Ammon's horn (tissue), 1 donor: ENCODE results near the gene LIPG.
A peak's percentile ranks its signal among the peaks of the same experiment; 100 is the strongest.

Experiments
- DNase-seq: peaks from one replicate; pipeline ENCODE4 v3.0.0-alpha.2; 2016; ENCODE audit warnings: low spot score

LIPG gene

DNA sequence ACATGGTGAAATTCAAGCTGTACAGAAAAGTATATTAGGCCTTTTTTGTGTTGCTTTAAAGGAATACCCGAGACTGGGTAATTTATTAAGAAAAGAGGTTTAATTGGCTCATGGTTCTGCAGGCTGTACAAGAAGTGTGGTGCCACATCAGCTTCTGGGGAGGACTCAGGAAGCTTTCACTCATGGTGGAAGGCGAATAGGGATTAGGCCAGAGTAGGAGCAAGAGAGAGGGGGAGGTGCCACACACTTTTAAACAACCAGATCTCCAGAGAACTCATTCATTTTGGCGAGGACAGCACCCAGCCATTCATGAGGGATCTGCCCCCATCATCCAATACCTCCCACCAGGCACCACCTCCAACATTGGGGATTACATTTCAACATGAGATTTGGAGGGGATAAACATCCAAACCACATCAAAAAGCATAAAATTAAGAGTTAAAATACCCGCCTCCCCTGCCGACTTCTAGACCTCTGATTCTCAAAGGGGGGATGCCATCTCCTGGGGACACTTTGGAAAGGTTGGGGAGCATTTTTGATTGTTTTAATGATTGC, 15.1 kb upstream of the LIPG start:
- no peak for DNase-seq

- DNase-seq = no peak
Measured at GRCh38 chr18:49547701-49548100, 14.2 kb upstream of the LIPG start.

DNA sequence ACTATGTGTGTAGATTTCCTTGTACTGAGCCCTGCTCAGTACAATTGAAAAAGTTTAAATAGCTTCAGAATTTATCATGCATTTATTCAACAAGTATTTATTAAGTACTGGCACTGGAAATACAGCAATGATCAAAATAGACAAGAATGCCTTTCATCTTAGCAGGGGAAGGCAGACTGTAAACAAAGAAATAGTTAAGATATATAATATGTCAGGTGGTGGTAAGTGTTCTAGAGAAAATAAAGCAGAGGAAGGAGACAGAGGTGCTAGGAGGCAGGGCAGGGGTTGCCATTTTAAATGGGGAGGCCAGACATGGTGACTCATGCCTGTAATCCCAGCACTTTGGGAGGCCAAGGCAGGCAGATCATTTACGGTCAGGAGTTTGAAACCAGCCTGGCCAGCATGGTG, 13.6 kb upstream of the LIPG start:
- no peak for DNase-seq

GRCh38 chr18:49550621-49551339, 11.1 kb upstream of the LIPG start:
- no peak for DNase-seq

DNA sequence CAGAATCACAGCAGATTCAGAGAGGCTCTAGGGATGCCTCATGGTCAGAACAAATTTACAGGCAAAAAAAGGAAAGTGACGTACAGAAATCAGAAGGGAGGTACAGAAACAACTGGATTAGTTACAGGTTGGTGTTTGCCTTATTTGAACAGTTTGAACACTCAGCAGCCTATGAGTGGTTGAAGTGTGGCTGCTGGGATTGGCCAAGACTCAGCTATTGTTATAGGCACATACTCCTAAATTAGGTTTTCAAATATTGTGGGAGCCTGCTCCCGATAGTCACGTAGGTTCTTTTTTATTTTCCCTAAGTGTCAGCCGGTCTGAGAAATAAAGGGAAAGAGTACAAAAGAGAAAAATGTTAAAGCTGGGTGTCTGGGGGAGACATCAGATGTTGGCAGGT, 8.9 kb upstream of the LIPG start:
- no peak for DNase-seq

DNA sequence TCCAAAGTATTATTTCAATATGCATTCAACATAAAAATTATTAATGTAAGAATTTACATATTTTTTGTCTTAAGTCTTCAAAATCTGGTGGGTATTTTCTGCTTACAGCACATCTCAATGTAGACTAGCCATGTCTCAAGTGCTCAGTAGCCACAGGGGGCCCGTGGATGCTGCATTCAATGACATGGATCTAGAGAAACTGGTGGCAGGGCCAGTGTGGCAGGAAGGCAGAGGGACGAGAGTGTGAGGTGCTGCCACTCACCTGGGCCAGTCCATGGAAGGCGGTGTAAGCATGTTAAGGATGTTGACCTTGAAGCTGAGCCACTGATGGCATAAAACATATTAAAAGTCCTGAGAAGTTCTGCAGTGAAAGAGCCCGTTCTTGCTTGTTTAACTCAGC, 6.2 kb upstream of the LIPG start:
- no peak for DNase-seq

- no peak for DNase-seq
Measured at GRCh38 chr18:49558356-49558755, 3.5 kb upstream of the LIPG start.

GRCh38 chr18:49559326-49559931, 2.4 kb upstream of the LIPG start:
- DNase-seq = peak; percentile 38

DNA sequence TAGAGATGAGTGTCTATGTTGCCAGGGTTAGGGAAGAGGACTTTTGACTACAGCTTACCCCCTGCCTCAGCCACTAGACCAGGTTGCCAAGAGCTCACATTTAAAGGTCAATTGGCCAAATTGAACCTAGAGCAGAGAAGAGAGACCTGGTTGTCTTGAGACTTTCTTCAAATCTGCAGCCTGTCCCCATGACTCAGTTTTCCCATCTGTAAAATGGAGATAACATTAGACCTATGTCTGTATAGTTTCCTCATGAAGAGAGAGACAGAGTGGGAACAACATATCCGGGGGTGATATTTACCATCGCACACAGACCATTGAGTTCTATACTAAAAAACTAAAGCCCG, 1.6 kb upstream of the LIPG start:
- DNase-seq = no peak

- no peak for DNase-seq
Measured at GRCh38 chr18:49560624-49561288, 1.1 kb upstream of the LIPG start.

- DNase-seq = no peak
Measured at GRCh38 chr18:49562481-49563129, 748 bp downstream of the LIPG start.

DNA sequence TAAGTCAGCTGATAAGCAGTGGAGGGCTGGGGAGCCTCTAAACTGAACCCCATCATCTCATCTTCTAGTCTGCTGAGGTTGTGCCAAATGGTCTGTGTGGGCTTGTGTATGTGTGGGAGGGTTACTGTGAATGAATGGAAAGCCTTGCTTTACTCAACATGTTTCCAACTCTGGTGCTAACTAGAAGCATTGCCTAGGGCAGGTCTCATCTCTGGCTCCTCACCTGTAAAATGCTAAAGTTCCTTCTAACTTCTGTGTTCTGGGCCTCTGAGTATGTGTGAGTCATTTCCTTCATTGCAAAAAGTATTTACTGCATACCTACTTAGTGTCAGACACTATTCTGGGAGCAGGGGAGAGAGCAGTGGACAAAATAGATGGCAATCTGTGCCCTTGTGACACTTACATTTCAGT, 1.3 kb downstream of the LIPG start:
- DNase-seq = peak; percentile 43

- DNase-seq = no peak
Measured at GRCh38 chr18:49563701-49564517, 2.1 kb downstream of the LIPG start.

- no peak for DNase-seq
Measured at GRCh38 chr18:49564518-49564834, 2.6 kb downstream of the LIPG start.

DNA sequence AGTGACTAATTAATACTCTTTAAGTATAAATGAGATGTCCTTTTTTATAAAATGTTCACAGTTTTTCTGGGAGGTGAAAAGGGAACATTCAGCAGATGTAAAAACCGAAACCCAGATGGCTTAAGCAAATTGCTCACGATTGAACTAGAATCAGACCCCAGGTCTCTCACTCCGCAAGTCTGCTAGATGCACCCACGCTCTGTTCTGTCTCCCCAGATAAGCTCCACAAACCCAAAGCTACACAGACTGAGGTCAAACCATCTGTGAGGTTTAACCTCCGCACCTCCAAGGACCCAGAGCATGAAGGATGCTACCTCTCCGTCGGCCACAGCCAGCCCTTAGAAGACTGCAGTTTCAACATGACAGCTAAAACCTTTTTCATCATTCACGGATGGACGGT, 3.2 kb downstream of the LIPG start:
- no peak for DNase-seq

DNA sequence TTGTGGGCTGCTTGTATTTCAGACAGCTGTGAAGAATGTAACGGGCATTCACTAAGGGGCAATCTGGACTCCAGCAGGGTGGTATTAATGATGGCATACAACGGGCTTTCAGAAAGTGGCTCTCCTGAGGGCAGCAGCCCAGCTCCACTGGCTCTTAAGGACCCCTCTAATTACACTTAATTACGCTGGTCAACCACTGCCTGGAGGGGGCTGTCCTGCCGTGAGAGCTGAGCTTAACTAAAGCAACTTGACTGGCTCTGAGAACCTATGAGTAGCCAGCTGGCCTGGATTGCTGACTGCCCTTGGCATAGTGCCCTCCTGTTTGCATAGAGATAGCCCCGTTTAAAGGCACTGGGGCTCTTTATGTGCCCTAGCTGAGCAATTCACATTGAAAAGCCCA, 3.8 kb downstream of the LIPG start:
- DNase-seq = peak; percentile 90

DNA sequence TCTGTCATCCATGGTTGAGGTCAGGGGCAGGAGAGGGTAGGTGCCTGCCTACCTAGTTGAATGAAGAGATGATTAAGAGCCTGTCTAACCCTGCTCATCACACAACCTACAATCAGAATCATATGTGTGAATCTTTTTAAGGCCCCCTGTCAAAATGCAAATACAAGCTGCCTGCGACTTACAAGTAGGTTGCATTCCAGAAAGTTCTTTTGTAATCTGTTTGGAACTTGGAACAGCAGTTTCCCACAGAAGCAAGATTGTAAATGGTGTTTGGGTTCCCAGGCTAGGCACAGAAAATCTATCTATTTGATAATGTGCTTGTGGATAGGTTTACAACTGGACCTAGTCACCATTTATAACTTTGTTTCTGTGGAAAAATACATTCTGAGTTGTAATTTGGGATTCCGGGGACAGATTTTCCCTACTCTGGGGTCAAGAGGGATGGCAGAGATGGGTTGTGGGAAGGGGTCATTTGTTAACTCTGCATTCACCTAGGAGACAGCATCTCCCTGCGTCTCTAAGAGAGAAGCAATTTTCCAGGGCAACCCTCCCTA, 4.4 kb downstream of the LIPG start:
- DNase-seq = no peak

GRCh38 chr18:49566985-49567384, 5.1 kb downstream of the LIPG start:
- DNase-seq = no peak

- no peak for DNase-seq
Measured at GRCh38 chr18:49569724-49570123, 7.9 kb downstream of the LIPG start.

DNA sequence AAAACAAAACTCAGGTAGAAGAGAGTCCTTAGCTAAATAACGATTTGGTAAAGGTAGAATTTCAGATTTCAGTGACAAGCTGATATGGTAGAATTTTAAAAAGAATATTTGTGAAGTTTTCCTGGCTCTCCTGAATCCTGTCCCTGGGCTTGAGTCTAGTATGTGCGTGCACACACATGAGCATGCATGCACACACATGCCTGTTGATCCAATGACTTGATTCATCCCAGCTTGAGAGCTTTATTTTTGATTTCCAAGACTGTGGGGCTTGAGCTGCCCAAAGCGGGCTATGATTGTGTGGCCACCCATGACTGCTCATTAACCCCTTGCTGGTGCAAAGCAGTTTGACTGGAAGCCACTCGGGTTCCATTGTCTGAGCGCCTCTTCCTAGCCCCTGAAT, 9.0 kb downstream of the LIPG start:
- DNase-seq = no peak

DNA sequence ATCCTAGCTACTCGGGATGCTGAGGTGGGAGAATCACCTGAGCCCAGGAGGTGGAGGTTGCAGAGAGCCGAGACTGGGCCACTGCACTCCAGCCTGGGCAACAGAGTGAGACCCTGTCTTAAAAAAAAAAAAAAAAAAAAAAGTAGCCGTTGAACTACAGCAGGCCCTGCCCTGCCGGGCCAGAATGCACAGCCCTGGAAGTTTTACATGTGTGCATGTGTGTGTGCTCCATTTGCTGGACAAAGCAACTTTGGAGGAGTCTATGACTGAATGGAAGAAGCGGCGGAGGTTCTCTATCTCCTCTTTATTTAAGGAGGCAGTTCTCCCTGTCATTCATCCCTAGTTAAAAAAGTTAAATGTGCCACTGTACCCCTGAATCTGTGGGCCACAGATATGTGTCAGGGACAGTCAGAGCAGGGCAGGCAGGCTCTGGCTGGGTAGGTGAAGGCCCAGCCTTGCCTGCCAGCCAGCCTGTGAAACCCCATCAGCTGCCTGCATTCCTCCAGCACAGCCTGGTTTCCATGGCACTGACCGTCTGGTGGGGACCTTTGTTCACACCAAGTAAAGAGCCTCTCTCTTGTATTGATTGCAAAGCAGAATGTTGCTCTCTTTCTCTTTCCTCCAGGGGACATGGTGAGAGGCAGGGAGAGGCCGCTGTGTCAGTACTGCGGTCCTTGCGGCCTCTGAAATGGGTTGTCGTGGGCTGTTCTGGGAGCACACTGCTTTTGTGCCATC, 10.9 kb downstream of the LIPG start:
- peak; percentile 72 for DNase-seq
